GM19025 (cell line): ENCODE data around the gene KRT83.
"Not testable (repeated sequence)": the region's sequence is repeated elsewhere in the genome, so short reads cannot be mapped to it uniquely, and the experiment has no call there.

Experiments
- ATAC-seq: cut with Tn5 transposase; IDR thresholded peaks from one replicate; pipeline ENCODE4 v1.9.1; 2021; ENCODE audit warnings: mild to moderate bottlenecking, low read depth, moderate library complexity; ENCODE audit not compliant: unreplicated experiment

Gene KRT83

GRCh38 chr12:52334185-52334584 is 13.0 kb upstream of the KRT83 start:
- ATAC-seq: no peak

GRCh38 chr12:52333321-52333720 is 12.1 kb upstream of the KRT83 start:
- no peak for ATAC-seq

- no peak for ATAC-seq
Observed at GRCh38 chr12:52332381-52332780, 11.2 kb upstream of the KRT83 start.

- no peak for ATAC-seq
Observed at GRCh38 chr12:52331833-52332232, 10.6 kb upstream of the KRT83 start.

GRCh38 chr12:52331039-52331438 is 9.8 kb upstream of the KRT83 start:
- no peak for ATAC-seq

- ATAC-seq: no peak
Observed at GRCh38 chr12:52327830-52328500, 6.8 kb upstream of the KRT83 start.

GRCh38 chr12:52327052-52327829 is 6.0 kb upstream of the KRT83 start:
- ATAC-seq: peak; percentile 91

GRCh38 chr12:52324153-52324444 is 2.9 kb upstream of the KRT83 start:
- no peak for ATAC-seq

DNA sequence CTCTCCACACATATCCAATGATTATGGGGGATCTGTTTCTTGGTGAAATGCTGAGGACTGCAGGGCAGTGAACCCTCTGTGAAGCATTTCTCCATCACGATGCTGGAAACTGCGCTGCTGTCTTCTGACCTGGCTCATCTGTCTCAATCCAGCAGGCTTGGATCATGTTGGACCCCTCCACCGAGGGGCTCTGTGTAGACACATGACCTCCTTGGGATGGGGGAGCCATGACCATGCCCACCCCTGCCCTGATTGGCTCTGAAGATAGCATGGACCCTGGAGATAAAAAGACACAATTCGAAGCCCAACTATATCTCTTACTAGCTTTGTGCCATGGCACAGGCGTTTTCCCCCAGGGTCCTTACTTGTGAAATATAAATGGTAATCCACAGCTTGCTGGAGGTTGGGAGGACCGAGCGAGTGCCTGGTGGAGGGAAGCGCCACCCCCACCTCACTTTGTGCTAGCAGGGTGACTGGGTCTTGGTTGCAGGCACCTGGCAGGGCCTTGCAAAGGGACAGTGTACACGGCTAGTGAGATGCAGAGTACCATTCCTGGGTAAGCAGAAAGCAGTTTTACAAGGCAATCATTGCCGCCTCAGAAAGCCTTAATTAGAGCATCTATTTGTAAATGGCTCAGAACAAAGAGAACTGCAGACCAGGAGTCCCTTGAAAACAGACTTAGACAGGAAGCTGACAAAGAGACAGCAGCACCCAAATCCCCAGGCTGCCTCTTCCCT is 2.4 kb upstream of the KRT83 start:
- no peak for ATAC-seq

GRCh38 chr12:52323001-52323400 is 1.8 kb upstream of the KRT83 start:
- no peak for ATAC-seq

DNA sequence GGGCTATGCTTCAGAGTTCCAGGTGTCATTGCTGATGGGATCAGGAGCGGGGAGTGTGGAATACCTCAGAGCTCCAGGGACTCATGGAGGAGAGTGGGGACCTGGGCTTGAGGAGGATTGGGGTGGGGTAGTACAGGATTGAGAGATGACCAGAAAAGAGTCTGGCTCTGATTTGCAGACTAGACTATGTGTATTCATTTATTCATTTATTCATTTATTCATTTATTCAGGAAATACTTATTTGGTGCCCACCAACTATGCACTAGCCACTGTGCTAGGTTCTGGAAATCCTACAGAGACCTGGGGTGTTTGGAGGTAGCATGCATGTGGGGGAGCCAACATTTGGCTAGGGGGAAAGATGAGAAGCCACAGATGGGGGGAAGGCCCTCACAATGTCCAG is 871 bp upstream of the KRT83 start:
- ATAC-seq: no peak

- ATAC-seq: no peak
Observed at GRCh38 chr12:52321418-52321817, 220 bp upstream of the KRT83 start.

GRCh38 chr12:52319097-52319496 is 2.1 kb downstream of the KRT83 start:
- ATAC-seq: no peak

- ATAC-seq: no peak
Observed at GRCh38 chr12:52318241-52318990, 2.8 kb downstream of the KRT83 start.

- ATAC-seq: no peak
Observed at GRCh38 chr12:52317468-52318052, 3.6 kb downstream of the KRT83 start.

DNA sequence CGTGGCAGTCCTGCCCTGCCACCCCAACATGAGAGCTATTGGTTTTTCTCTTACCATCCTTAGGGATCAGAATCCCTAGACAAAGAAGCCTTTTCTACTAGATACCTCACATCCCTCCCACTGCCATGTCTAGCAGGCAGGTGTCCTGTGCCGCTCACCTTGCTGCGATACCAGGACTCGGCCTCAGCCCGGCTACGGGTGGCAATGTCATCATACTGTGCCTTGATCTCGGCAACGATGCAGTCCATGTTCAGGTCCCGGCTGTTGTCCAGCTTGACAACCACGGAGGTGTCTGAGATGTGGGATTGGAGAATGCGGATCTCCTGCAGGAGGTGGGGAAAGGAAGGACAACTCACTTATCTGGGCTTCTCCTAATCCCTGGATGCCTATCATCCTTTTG is 4.5 kb downstream of the KRT83 start:
- ATAC-seq: no peak

GRCh38 chr12:52316290-52316689 is 4.9 kb downstream of the KRT83 start:
- ATAC-seq: no peak

DNA sequence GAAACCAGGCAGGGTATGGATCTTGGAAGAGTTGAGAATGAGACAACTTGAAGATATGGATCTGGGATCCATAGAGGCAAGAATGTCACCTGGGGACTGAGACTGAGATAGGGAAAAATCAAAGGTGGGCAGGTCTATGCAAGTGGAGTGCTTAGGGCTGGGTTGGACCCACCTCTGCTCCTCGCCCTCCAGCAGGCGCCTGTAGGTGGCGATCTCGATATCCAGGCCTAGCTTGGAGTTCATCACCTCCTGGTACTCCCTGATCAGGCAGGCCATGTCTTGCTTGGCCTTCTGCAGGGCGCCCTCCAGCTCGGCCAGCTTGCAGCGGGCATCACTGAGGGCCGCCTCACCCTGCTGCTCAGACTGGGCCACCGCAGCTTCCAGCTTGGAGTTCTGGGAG is 5.5 kb downstream of the KRT83 start:
- not testable (repeated sequence) for ATAC-seq

DNA sequence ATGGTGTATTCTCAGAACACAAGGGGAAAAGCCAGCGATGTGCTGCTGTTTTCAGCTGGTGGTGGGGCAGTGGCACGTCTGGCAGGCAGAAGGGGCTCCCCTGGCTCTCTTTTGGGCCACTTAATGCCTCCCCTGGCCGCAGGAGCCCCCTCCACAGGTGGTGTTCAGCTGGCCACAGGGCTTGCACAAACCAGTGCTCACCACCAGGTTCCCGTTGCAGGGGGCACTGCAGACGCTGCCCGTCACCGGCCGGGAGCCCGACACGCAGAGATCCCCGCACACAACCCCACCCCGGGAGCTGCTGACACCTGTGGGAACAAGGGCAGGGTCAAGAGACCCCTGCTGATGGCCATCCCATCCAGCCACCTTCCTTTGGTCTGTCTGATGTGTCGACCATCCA is 6.7 kb downstream of the KRT83 start:
- ATAC-seq: no peak

GRCh38 chr12:52313926-52314325 is 7.3 kb downstream of the KRT83 start:
- ATAC-seq: no peak

DNA sequence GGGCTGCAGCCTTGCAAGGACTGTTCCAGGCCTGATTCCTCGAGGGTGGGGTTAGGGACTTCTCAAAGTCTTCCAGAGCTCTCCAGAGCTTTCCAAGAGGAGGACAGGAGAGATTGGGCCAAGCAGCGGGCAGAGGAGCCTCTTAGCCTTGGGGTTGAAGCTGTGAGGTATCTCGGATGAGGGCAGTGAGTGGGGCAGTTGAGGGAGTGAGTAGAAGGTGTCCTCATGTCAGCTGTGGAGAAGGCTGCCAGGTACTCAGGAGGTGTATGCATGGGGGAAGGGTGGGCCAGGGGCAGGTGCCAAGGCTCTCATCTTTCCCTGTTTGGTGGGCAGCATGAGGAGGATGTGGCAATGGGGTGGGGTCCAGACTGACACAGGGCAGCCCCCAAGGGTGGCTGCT is 7.7 kb downstream of the KRT83 start:
- ATAC-seq: no peak
